Body of pancreas (tissue), 4 donors: ENCODE data around the gene ACOX3. TPM values are rescaled to one million over a fixed set of nuclear protein-coding genes. Genes with fewer than 3 reads are reported as not detected.

ENCODE experiments used
- ATAC-seq: fragments of 150-250 bp; one replicate; pipeline ENCODE4 v1.9.1; 2016
- DNase-seq, 4 donors: peaks; one replicate each; pipeline ENCODE4 v3.0.0-alpha.2; 2019
- H3K27ac ChIP-seq, 4 donors: fragments of 200-600 bp; sonication (generic); 1 replicate in 3 of 4; 2 replicates in 1 of 4; pipeline versions ENCODE4 v1.5.1 to v1.6.1; 2016 to 2019; ENCODE audit warnings: mild to moderate bottlenecking in 1 of 4, mixed read lengths in 1 of 4, moderate library complexity in 1 of 4
- H3K27me3 ChIP-seq, 2 donors: fragments of 200-600 bp; sonication (generic); one replicate each; pipeline ENCODE4 v1.6.0; 2016; ENCODE audit warnings: mild to moderate bottlenecking in 1 of 2
- H3K36me3 ChIP-seq, 2 donors: fragments of 200-600 bp; sonication (generic); replicated peaks in 1 of 2; 2 replicates each; pipeline ENCODE4 v1.5.1; 2016; ENCODE audit warnings: low read depth in 2 of 2; ENCODE audit not compliant: insufficient read depth in 1 of 2
- H3K4me1 ChIP-seq: fragments of 200-600 bp; sonication (generic); one replicate; pipeline ENCODE4 v1.6.0; 2016
- H3K4me3 ChIP-seq, 2 donors: fragments of 200-600 bp; sonication (generic); 1 replicate in 1 of 2; 2 replicates in 1 of 2; pipeline ENCODE4 v1.5.1; 2016 to 2019
- H3K9me3 ChIP-seq, 3 donors: fragments of 200-600 bp; sonication (generic); 1 replicate in 2 of 3; 2 replicates in 1 of 3; pipeline ENCODE4 v1.5.1; 2016
- CTCF ChIP-seq, 7 experiments: fragments of 450-650 bp in 4 of 7; fragments of 200-600 bp in 3 of 7; sonication (generic) in 3 of 7; IDR thresholded peaks; one replicate each; pipeline ENCODE4 v1.5.1; 2016 to 2019; ENCODE audit warnings: antibody characterized with exemption in 7 of 7
- POLR2A ChIP-seq, 3 donors: fragments of 450-650 bp; IDR thresholded peaks; one replicate each; pipeline ENCODE4 v1.6.1; 2016; ENCODE audit warnings: antibody characterized with exemption in 3 of 3, mild to moderate bottlenecking in 2 of 3
- WGBS, 2 donors: methylation state at CpG; one replicate each; pipeline ENCODE4 v1.1.5; 2017; 5-methylcytosine and 5-hydroxymethylcytosine counted together
- intact Hi-C: fragments of 100-400 bp; cut with DNase I; formaldehyde crosslinking; loops from one replicate; pipeline ENCODE4 v1.15.1; 2023
- total RNA-seq, 2 donors: library from RNA; depleted of rRNA; stranded (reverse); fragments of >200 nt; gene quantifications; one replicate each; pipeline ENCODE4 v1.1.0, GENCODE V29; 2016

ACOX3 gene
- total RNA-seq, 2 donors from 2014 or later = 18.4 to 23.4 TPM

GRCh38 chr4:8334786-8335460 lies 105.6 kb downstream of the ACOX3 start:
- peak in 3 of 4 donors; percentile 29 to 51 (median 39) for DNase-seq
- peak; percentile 62 for ATAC-seq
- TF ChIP-seq POLR2A (IDR thresholded peaks at IDR 0.05) (no peak), CTCF (IDR thresholded peaks at IDR 0.05) (no peak)
- Histone ChIP-seq H3K4me3 (no peak overlapping the region), H3K4me1 (peaks cover 10% of the 10 kb centered on the region), H3K9me3 (no peaks in the 10 kb centered on the region), H3K36me3 (no peaks in the 10 kb centered on the region), H3K27ac (peak overlapping the region in 1 of 4 donors; percentile 50), H3K27me3 (no peaks in the 10 kb centered on the region)
- WGBS, 2 donors = 32 to 50% methylated on average over 3 to 13 of the region's 13 CpGs
- intact Hi-C loops = no loop called here

GRCh38 chr4:8333726-8334460 lies 106.6 kb downstream of the ACOX3 start:
- H3K27ac ChIP-seq = no peak overlapping the region
- no peak overlapping the region for H3K4me3 ChIP-seq
- H3K9me3 ChIP-seq = no peaks in the 10 kb centered on the region
- no peak for ATAC-seq
- no peaks in the 10 kb centered on the region for H3K36me3 ChIP-seq
- no peak for DNase-seq
- intact Hi-C loops = no loop called here
- TF ChIP-seq POLR2A (IDR thresholded peaks at IDR 0.05) = no peak
- TF ChIP-seq CTCF (IDR thresholded peaks at IDR 0.05) = no peak
- no peaks in the 10 kb centered on the region for H3K27me3 ChIP-seq
- WGBS, 2 donors = 85 to 86% methylated on average over 13 to 14 of the region's 14 CpGs
- H3K4me1 ChIP-seq = peaks cover 10% of the 10 kb centered on the region

- Histone ChIP-seq H3K27me3 (no peaks in the 10 kb centered on the region), H3K4me1 (peaks cover 10% of the 10 kb centered on the region), H3K36me3 (no peaks in the 10 kb centered on the region), H3K27ac (no peak overlapping the region), H3K4me3 (no peak overlapping the region), H3K9me3 (no peaks in the 10 kb centered on the region)
- TF ChIP-seq POLR2A (IDR thresholded peaks at IDR 0.05) (no peak), CTCF (IDR thresholded peaks at IDR 0.05) (no peak)
- ATAC-seq (no peak), DNase-seq (no peak)
- intact Hi-C loops = no loop called here
- 70 to 73% methylated on average over 8 of the region's 8 CpGs for WGBS, 2 donors
These were observed 107.6 kb downstream of the ACOX3 start for GRCh38 chr4:8332891-8333331.

GRCh38 chr4:8332038-8332857 lies 108.3 kb downstream of the ACOX3 start:
- H3K36me3 ChIP-seq = no peaks in the 10 kb centered on the region
- no peak overlapping the region for H3K27ac ChIP-seq
- peak in 1 of 4 donors; percentile 8 for DNase-seq
- 76 to 85% methylated on average over 12 of the region's 12 CpGs for WGBS, 2 donors
- H3K27me3 ChIP-seq = no peaks in the 10 kb centered on the region
- no peak for ATAC-seq
- no peaks in the 10 kb centered on the region for H3K9me3 ChIP-seq
- TF ChIP-seq CTCF (IDR thresholded peaks at IDR 0.05) (no peak), POLR2A (IDR thresholded peaks at IDR 0.05) (no peak)
- H3K4me1 ChIP-seq = peaks cover 10% of the 10 kb centered on the region
- H3K4me3 ChIP-seq = no peak overlapping the region
- intact Hi-C loops = no loop called here
